ENCODE measurements around the gene MORC3. TPM values are rescaled to one million over a fixed set of nuclear protein-coding genes. Genes with fewer than 3 reads are reported as not detected.
"Not testable (repeated sequence)": the region's sequence is repeated elsewhere in the genome, so short reads cannot be mapped to it uniquely, and the experiment has no call there.

The MORC3 gene
- total and polyA plus RNA-seq, 2 of the 4 experiments (the other 2 are of a cell fraction), result 14.0 to 23.5 TPM

DNA sequence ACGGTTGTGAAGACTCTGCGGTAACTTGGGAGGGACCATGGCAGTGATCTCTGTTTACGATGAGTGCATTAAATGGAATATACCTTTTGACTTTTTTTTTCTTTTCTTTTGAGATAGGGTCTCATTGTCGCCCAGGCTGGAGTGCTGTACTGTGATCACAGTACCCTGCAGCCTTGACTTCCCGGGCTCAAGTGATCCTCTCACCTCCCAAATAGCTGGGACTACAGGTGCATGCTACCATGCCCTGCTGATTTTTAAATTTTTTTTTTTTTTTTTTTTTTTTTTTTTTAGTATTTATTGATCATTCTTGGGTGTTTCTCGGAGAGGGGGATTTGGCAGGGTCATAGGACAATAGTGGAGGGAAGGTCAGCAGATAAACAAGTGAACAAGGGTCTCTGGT lies 71.7 kb downstream of the MORC3 start:
- H3K18ac ChIP-seq (ENCODE audit: low read depth, low read length); H3K14ac ChIP-seq (replicated peaks; ENCODE audit: low read depth, low read length); H3K9me1 ChIP-seq (ENCODE audit: insufficient read depth, low read length); H3K79me1 ChIP-seq (ENCODE audit: low read depth in 1 of 2, low read length in 2 of 2); H2AK5ac ChIP-seq (ENCODE audit: low read depth, low read length); H3K36me3 ChIP-seq (ENCODE audit: control insufficient read depth, insufficient read depth, low read length); H4K91ac ChIP-seq (ENCODE audit: insufficient read depth, low read depth, low read length); H3K4ac ChIP-seq (ENCODE audit: low read depth, low read length); H4K8ac ChIP-seq (ENCODE audit: low read depth in 2 of 2, low read length in 2 of 2); DNase-seq; H2BK15ac ChIP-seq (ENCODE audit: low read depth, low read length); H2BK120ac ChIP-seq (ENCODE audit: low read depth, low read length); H2AFZ ChIP-seq (replicated peaks; ENCODE audit: low read length, poor library complexity); POLR2A ChIA-PET (ENCODE audit: unreplicated experiment); H2BK20ac ChIP-seq (ENCODE audit: low read depth, low read length); ATAC-seq (ENCODE audit: low read depth); H2AK9ac ChIP-seq (replicated peaks; ENCODE audit: low read depth, low read length, poor library complexity); H3K4me1 ChIP-seq (ENCODE audit: control insufficient read depth, insufficient read depth, low read length); H3K4me2 ChIP-seq (ENCODE audit: low read depth, low read length); H3K56ac ChIP-seq (ENCODE audit: extremely low read depth, insufficient read depth, low read length); H4K20me1 ChIP-seq (ENCODE audit: insufficient read depth, low read length); H2BK5ac ChIP-seq (ENCODE audit: low read depth, low read length, poor library complexity, severe bottlenecking); H3K9me3 ChIP-seq (ENCODE audit: control insufficient read depth, insufficient read depth, low read length); H3K9ac ChIP-seq (ENCODE audit: low read depth, low read length); intact Hi-C loops (cut with micrococcal nuclease); in situ Hi-C loops (cut with MboI; ENCODE audit: low sequenced_read_pairs); H3K4me3 ChIP-seq (ENCODE audit: insufficient read depth, low read depth, low read length); H3K23ac ChIP-seq (ENCODE audit: low read depth, low read length); BruUV-seq (replicated peaks); dilution Hi-C loops (cut with HindIII; ENCODE audit: low sequenced_read_pairs, unreplicated experiment); H3K27me3 ChIP-seq (ENCODE audit: control insufficient read depth, insufficient read depth, low read length); H4K5ac ChIP-seq (ENCODE audit: low read depth, low read length); H3K27ac ChIP-seq (ENCODE audit: insufficient read depth, low read length): not testable (repeated sequence)
- WGBS, 2 experiments (ENCODE audit: extremely low coverage in 2 of 2, insufficient read length in 1 of 2), result no CpG with 5 or more reads among the region's 6 CpGs
- CTCF ChIA-PET, result interaction anchor here (0.8 kb wide), 1 partner anchor 11 kb away, joined by 3 read pairs; no protein-coding TSS in a partner anchor

Measured in IMR-90 (cell line).